ENCODE data around the gene CCR2.
"Not testable (repeated sequence)": the region's sequence is repeated elsewhere in the genome, so short reads cannot be mapped to it uniquely, and the experiment has no call there.

The CCR2 gene

GRCh38 chr3:46378426-46378942 is 24.6 kb downstream of the CCR2 start:
- DNase-seq (ENCODE audit: low read depth): peak; percentile 38

GRCh38 chr3:46380471-46381221 is 26.7 kb downstream of the CCR2 start:
- no peak for DNase-seq (ENCODE audit: low read depth)

DNA sequence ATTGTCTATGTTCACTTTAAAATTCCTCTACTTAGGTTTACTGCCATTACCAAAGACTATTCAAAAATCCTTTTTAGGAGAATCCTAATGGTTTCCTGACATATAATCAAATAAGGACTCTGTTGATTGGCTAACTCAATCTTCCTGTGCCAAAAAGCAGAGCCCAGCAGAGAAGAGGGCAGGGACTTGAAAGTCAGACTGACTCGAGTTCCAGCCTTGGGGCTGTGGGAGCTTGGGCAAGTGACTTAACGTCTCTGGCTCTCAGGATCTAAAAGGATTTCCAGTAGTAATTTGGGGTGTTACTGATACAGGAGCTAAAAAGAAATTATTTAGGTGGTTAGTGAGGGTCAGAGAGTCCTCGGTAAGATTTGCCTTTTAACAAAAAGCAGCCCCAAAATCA is 27.7 kb downstream of the CCR2 start:
- no peak for DNase-seq (ENCODE audit: low read depth)

GRCh38 chr3:46383211-46383950 is 29.5 kb downstream of the CCR2 start:
- no peak for DNase-seq (ENCODE audit: low read depth)

GRCh38 chr3:46383951-46384330 is 30.0 kb downstream of the CCR2 start:
- DNase-seq (ENCODE audit: low read depth): no peak

GRCh38 chr3:46386205-46386604 is 32.3 kb downstream of the CCR2 start:
- no peak for DNase-seq (ENCODE audit: low read depth)

- not testable (repeated sequence) for DNase-seq (ENCODE audit: low read depth)
Measured at GRCh38 chr3:46388847-46389246, 34.9 kb downstream of the CCR2 start.

- no peak for DNase-seq (ENCODE audit: low read depth)
Measured at GRCh38 chr3:46389306-46389705, 35.4 kb downstream of the CCR2 start.

- DNase-seq (ENCODE audit: low read depth): not testable (repeated sequence)
Measured at GRCh38 chr3:46391526-46391925, 37.6 kb downstream of the CCR2 start.

DNA sequence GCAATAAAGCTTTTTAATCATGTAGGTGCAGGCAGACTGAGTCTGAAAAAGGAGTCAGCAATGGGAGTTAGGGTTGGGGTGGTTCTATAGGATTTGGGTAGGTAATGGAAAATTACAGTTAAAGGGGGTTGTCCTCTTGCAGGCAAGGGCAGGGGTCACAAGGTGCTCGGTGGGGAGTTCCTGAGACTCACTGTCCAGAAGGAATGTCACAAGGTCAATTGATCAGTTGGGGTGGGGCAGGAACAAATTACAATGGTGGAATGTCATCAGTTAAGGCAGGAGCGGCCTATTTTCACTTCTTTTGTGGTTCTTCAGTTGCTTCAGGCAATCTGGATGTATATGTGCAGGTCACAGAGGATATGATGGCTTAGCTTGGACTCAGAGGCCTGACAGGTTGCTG is 39.1 kb downstream of the CCR2 start:
- DNase-seq (ENCODE audit: low read depth): no peak

GRCh38 chr3:46393554-46394434 is 39.9 kb downstream of the CCR2 start:
- no peak for DNase-seq (ENCODE audit: low read depth)

- no peak for DNase-seq (ENCODE audit: low read depth)
Measured at GRCh38 chr3:46395210-46395661, 41.3 kb downstream of the CCR2 start.

- no peak for DNase-seq (ENCODE audit: low read depth)
Measured at GRCh38 chr3:46395766-46396530, 42.0 kb downstream of the CCR2 start.

- no peak for DNase-seq (ENCODE audit: low read depth)
Measured at GRCh38 chr3:46397111-46397510, 43.2 kb downstream of the CCR2 start.

- no peak for DNase-seq (ENCODE audit: low read depth)
Measured at GRCh38 chr3:46398186-46398955, 44.5 kb downstream of the CCR2 start.

GRCh38 chr3:46399098-46399497 is 45.2 kb downstream of the CCR2 start:
- no peak for DNase-seq (ENCODE audit: low read depth)

GRCh38 chr3:46399557-46399956 is 45.6 kb downstream of the CCR2 start:
- no peak for DNase-seq (ENCODE audit: low read depth)

DNA sequence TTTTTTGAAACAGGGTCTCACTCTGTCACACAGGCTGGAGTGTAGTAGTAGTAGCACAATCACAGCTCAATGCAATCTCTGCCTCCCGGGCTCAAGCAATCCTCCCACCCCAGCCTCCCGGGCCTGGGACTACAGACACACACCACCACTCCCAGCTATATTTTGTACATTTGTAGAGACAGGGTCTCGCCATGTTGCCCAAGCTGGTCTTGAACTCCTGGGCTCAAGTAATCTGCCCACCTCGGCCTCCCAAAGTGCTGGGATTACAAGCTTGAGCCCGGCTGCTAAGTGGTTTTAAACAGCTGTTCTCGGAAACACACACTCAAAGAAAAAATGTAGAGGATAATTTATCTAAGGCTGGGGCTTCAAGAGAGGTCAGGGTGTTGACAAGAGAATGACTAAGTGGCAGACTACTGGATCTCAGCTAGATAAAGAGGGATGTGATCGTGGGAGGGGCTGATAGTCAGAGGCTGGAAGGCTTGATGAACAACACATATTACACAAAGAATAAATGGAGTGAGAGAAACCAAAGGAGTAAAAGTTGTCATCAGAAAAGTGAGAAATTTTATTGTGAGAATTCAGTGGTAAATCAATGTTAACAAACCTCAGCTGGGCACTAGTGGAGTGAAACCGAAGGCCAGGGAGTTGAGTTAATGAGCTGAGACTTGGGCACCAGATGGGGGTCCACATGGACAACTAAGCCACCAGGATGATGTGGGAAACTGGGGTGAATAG is 46.3 kb downstream of the CCR2 start:
- DNase-seq (ENCODE audit: low read depth): no peak

DNA sequence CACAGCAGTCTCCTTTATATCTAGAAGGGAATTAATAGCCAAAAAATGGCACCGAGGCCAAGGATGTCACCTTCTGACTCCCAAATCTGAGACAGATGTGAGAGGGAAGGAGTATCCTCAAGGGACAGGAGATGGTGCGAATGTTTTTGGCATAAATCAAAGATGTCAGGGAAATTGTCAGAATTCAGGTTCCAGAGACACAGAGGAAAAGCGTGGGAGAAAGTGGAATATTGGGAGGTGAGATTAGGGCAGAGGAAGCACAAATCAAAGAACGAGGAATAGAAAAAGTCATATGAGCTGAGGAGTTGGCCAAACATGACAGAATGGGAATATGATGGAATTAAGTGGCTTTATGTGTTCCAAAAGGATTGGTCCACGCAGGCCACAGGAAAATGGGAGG is 46.9 kb downstream of the CCR2 start:
- DNase-seq (ENCODE audit: low read depth): no peak

- no peak for DNase-seq (ENCODE audit: low read depth)
Measured at GRCh38 chr3:46401579-46401978, 47.7 kb downstream of the CCR2 start.

Measured in activated T-helper 9 cell treated with anti-CD3 and anti-CD28 coated beads, Interleukin-2, amount 50 U/mL, for 16 hours (primary cell).